Keratinocyte (primary cell): ENCODE results near the gene FNDC11. TPM values are rescaled to one million over a fixed set of nuclear protein-coding genes. Genes with fewer than 3 reads are reported as not detected.

Experiments used
- DNase-seq: peaks from one replicate; pipeline ENCODE4 v3.0.0-alpha.2; 2011; ENCODE audit warnings: low read depth, missing footprints, low spot score
- FAIRE-seq: peaks from 2 replicates; lab custom pipeline; 2011; peaks lifted over from hg19 to GRCh38; lab: Jason Lieb, UNC
- H2AFZ ChIP-seq: 2 replicates; pipeline ENCODE4 v1.6.0; 2012; ENCODE audit warnings: low read length, control low read depth, inconsistent platforms; ENCODE audit not compliant: control insufficient read depth
- H3K27ac ChIP-seq: 2 replicates; pipeline ENCODE4 v1.5.1; 2011; ENCODE audit warnings: low read length; ENCODE audit not compliant: control insufficient read depth, insufficient read depth
- H3K27me3 ChIP-seq: 3 replicates; pipeline ENCODE4 v1.6.0; 2011; ENCODE audit warnings: low read length; ENCODE audit not compliant: control insufficient read depth, insufficient read depth; ENCODE audit errors: extremely low read depth
- H3K36me3 ChIP-seq, 2 experiments: 2 replicates in 1 of 2; 3 replicates in 1 of 2; pipeline ENCODE4 v1.5.1; 2011; ENCODE audit warnings: low read length in 2 of 2, mild to moderate bottlenecking in 1 of 2; ENCODE audit not compliant: control insufficient read depth in 2 of 2, insufficient read depth in 2 of 2; ENCODE audit errors: extremely low read depth in 1 of 2
- H3K4me1 ChIP-seq: 3 replicates; pipeline ENCODE4 v1.5.1; 2011; ENCODE audit warnings: low read length; ENCODE audit not compliant: control insufficient read depth, insufficient read depth; ENCODE audit errors: extremely low read depth
- H3K4me2 ChIP-seq: 3 replicates; pipeline ENCODE4 v1.6.0; 2011; ENCODE audit warnings: low read depth, low read length; ENCODE audit not compliant: control insufficient read depth, insufficient read depth; ENCODE audit errors: extremely low read depth
- H3K4me3 ChIP-seq, 3 experiments: fragments of 200-600 bp in 1 of 3; sonication (generic) in 1 of 3; 2 replicates in 2 of 3; 3 replicates in 1 of 3; pipeline ENCODE4 v1.5.1; 2011 to 2016; ENCODE audit warnings: low read length in 3 of 3, mild to moderate bottlenecking in 3 of 3, control low read depth in 2 of 3, inconsistent platforms in 1 of 3, low read depth in 1 of 3, mixed read lengths in 1 of 3, mixed run types in 1 of 3, moderate library complexity in 1 of 3; ENCODE audit not compliant: control insufficient read depth in 2 of 3, insufficient read depth in 2 of 3; ENCODE audit errors: extremely low read depth in 1 of 3
- H3K79me2 ChIP-seq: 2 replicates; pipeline ENCODE4 v1.6.0; 2012; ENCODE audit warnings: low read length; ENCODE audit not compliant: control insufficient read depth, insufficient read depth
- H3K9ac ChIP-seq: 3 replicates; pipeline ENCODE4 v1.6.0; 2011; ENCODE audit warnings: low read length; ENCODE audit not compliant: control insufficient read depth, insufficient read depth; ENCODE audit errors: extremely low read depth
- H3K9me1 ChIP-seq: 3 replicates; pipeline ENCODE4 v1.6.0; 2011; ENCODE audit warnings: low read length; ENCODE audit not compliant: control insufficient read depth, insufficient read depth; ENCODE audit errors: extremely low read depth
- H3K9me3 ChIP-seq: 2 replicates; pipeline ENCODE4 v1.5.1; 2012; ENCODE audit warnings: low read depth, low read length; ENCODE audit not compliant: control insufficient read depth
- H4K20me1 ChIP-seq: 3 replicates; pipeline ENCODE4 v1.6.0; 2011; ENCODE audit warnings: low read length; ENCODE audit not compliant: control insufficient read depth, insufficient read depth; ENCODE audit errors: extremely low read depth
- EZH2 ChIP-seq: IDR thresholded peaks from one replicate; pipeline ENCODE4 v1.6.1; 2012; ENCODE audit warnings: inconsistent platforms, mild to moderate bottlenecking, low read length, moderate library complexity
- dilution Hi-C: fragments of 300-500 bp; cut with MboI; formaldehyde crosslinking; loops from one replicate; pipeline ENCODE4 v1.7.0; 2020; ENCODE audit warnings: low sequenced_read_pairs; ENCODE audit not compliant: extremely low pct_ligation_motif_present
- polyA minus RNA-seq, 3 experiments: library from RNA; depleted of rRNA, polyadenylated mRNA; stranded (reverse); fragments of >200 nt; gene quantifications; 1 replicate in 1 of 3; 2 replicates in 1 of 3; 3 replicates in 1 of 3; pipeline ENCODE4 v1.2.3, GENCODE V29; 2011
- polyA plus RNA-seq, 5 experiments: library from polyadenylated mRNA; depleted of rRNA in 3 of 5; stranded (reverse) in 3 of 5; stranded (forward) in 1 of 5; unstranded in 1 of 5; fragments of >200 nt; gene quantifications; 1 replicate in 1 of 5; 2 replicates in 3 of 5; 3 replicates in 1 of 5; pipeline versions ENCODE4 v1.2.1 to v1.2.3, GENCODE V29; 2011 to 2012; ENCODE audit warnings: missing spikeins in 2 of 5, low read depth in 1 of 5, low replicate concordance in 1 of 5
- TF ChIP-seq, protein P1 (sequence below), 3 experiments: IDR thresholded peaks in 1 of 3; conservative IDR thresholded peaks in 1 of 3; optimal IDR thresholded peaks in 1 of 3; 2 replicates in 2 of 3; 3 replicates in 1 of 3; pipeline versions ENCODE3 to v1.5.1; 2011; ENCODE audit warnings: low read length in 3 of 3, mild to moderate bottlenecking in 3 of 3, moderate library complexity in 2 of 3, control low read depth in 1 of 3, inconsistent platforms in 1 of 3; ENCODE audit not compliant: insufficient read depth in 2 of 3; ENCODE audit errors: extremely low read depth in 1 of 3

The FNDC11 gene
- polyA plus RNA-seq (0.48 to 0.84 TPM (median 0.55 TPM) in 3 replicates), polyA minus RNA-seq (0.22 to 0.39 TPM (median 0.30 TPM) in 3 replicates)
- not detected for polyA plus RNA-seq (2011; ENCODE audit: low read depth)
- polyA plus RNA-seq (2011; cell fraction: cytosol; rRNA removed), result 0.43 and 0.79 TPM in 2 replicates
- polyA plus RNA-seq (2011; cell fraction: nucleus; rRNA removed), result 1.3 and 3.7 TPM in 2 replicates
- polyA plus RNA-seq (2012; ENCODE audit: low replicate concordance), result 0.55 and 0.81 TPM in 2 replicates
- polyA minus RNA-seq (2011; cell fraction: cytosol; rRNA and poly(A)+ RNA removed), result not detected
- 0.47 and 0.84 TPM in 2 replicates for polyA minus RNA-seq (2011; cell fraction: nucleus; rRNA and poly(A)+ RNA removed)

DNA sequence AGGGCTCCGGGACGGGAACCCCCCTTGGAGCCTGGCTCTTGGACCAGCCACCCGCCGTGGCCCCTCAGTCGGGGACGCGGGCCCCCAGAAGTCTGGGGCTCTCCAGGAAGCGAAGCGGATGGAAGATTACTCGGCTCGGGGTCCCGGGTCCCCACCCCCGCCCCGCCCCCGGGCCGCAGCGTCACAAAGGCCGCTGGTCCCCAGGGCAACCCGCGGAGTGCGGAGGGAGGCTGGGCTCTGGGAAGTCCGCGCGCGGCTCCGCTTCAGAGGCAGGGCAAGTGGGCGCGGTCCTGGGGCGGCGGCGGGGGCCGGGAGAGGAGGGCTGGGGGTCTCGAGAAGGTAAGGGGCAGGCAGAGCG lies at the start of gene FNDC11:
Gene FNDC11 (plus strand): TSS at position 227 of the 358 bp plus-strand sequence. CDS start 1,505 bp downstream, outside the sequence.
- Histone ChIP-seq H3K4me1 (peaks cover 16% of the 10 kb centered on the region), H3K4me2 (peak within 1 kb of the TSS; percentile 79), H3K9ac (peak within 1 kb of the TSS; percentile 71), H3K9me3 (no peaks in the 10 kb centered on the region), H4K20me1 (no peaks in the 10 kb centered on the region), H3K9me1 (no peaks in the 10 kb centered on the region), H3K27ac (peak within 1 kb of the TSS; percentile 51), H2AFZ (peak within 1 kb of the TSS; percentile 76), H3K36me3 (peaks cover 2 to 4% of the 10 kb centered on the region in 2 experiments), H3K27me3 (no peaks in the 10 kb centered on the region), H3K4me3 (peak within 1 kb of the TSS; percentile 64 to 81 (median 71)), H3K79me2 (no peaks in the 10 kb centered on the region)
- FAIRE-seq (no peak), DNase-seq (no peak)
- TF ChIP-seq, protein P1, sequence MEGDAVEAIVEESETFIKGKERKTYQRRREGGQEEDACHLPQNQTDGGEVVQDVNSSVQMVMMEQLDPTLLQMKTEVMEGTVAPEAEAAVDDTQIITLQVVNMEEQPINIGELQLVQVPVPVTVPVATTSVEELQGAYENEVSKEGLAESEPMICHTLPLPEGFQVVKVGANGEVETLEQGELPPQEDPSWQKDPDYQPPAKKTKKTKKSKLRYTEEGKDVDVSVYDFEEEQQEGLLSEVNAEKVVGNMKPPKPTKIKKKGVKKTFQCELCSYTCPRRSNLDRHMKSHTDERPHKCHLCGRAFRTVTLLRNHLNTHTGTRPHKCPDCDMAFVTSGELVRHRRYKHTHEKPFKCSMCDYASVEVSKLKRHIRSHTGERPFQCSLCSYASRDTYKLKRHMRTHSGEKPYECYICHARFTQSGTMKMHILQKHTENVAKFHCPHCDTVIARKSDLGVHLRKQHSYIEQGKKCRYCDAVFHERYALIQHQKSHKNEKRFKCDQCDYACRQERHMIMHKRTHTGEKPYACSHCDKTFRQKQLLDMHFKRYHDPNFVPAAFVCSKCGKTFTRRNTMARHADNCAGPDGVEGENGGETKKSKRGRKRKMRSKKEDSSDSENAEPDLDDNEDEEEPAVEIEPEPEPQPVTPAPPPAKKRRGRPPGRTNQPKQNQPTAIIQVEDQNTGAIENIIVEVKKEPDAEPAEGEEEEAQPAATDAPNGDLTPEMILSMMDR (optimal IDR thresholded peaks at IDR 0.05 in 1 of 3, IDR thresholded peaks at IDR 0.05 in 1 of 3, conservative IDR thresholded peaks at IDR 0.05 in 1 of 3; ENCODE audit: extremely low read depth in 1 of 3, insufficient read depth in 2 of 3, low read length in 3 of 3), result no peak
- dilution Hi-C loops, result no loop called here

DNA sequence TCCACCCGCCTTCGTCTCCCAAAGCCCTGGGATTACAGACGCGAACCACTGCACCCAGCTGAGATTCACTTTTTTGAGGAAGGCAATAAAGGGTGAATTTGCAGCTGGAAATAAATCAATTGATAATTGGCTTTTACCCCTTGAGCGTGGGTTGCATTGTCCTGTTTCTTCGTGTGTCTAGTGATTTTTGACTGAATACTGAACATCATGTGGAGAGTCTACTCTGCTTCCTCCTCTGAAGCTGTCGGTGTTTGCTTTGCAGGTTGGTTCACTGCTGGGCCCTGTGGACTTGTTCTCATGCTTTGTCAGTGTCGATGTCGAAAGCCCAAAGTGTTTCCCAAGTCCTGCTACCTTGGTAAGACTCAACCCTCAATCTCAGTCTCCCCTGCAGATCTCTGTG lies 49.3 kb upstream of the FNDC11 start:
- no peak overlapping the region for H3K9ac ChIP-seq
- dilution Hi-C loops, result no loop called here
- H3K4me3 ChIP-seq, result no peak overlapping the region
- no peaks in the 10 kb centered on the region for H3K9me1 ChIP-seq
- H3K79me2 ChIP-seq, result no peaks in the 10 kb centered on the region
- H3K4me1 ChIP-seq, result no peaks in the 10 kb centered on the region
- TF ChIP-seq, protein P1 (optimal IDR thresholded peaks at IDR 0.05 in 1 of 3, IDR thresholded peaks at IDR 0.05 in 1 of 3, conservative IDR thresholded peaks at IDR 0.05 in 1 of 3; ENCODE audit: extremely low read depth in 1 of 3, insufficient read depth in 2 of 3, low read length in 3 of 3), result no peak
- no peak for TF ChIP-seq EZH2
- DNase-seq (no peak), FAIRE-seq (no peak)
- H2AFZ ChIP-seq, result no peak overlapping the region
- peaks cover 2% of the 10 kb centered on the region for H4K20me1 ChIP-seq
- H3K9me3 ChIP-seq, result no peaks in the 10 kb centered on the region
- H3K27me3 ChIP-seq, result peaks cover 56% of the 10 kb centered on the region
- H3K27ac ChIP-seq, result no peak overlapping the region
- no peak overlapping the region for H3K4me2 ChIP-seq
- no peaks in the 10 kb centered on the region for H3K36me3 ChIP-seq
